H1 (cell line): ENCODE data around the gene COL4A2. TPM values are rescaled to one million over a fixed set of nuclear protein-coding genes. Genes with fewer than 3 reads are reported as not detected.

Experiments
- CTCF ChIA-PET: fragments of 300-600 bp; sonication (Branson Sonifier 250); formaldehyde crosslinking; loops from one replicate; lab custom pipeline; 2021; ENCODE audit not compliant: partially characterized antibody; lab: Charles Lee
- POLR2A ChIA-PET: fragments of 300-600 bp; sonication (Branson Sonifier 250); formaldehyde crosslinking; loops from one replicate; lab custom pipeline; 2021; ENCODE audit warnings: inconsistent platforms; ENCODE audit not compliant: partially characterized antibody; lab: Charles Lee
- DNase-seq, 2 experiments: peaks; one replicate each; pipeline versions ENCODE4 v3.0.0 to v3.0.0-alpha.2; 2010 to 2022; ENCODE audit warnings: low spot score in 2 of 2, low read depth in 1 of 2, mixed read lengths in 1 of 2
- FAIRE-seq: peaks from 2 replicates; lab custom pipeline; 2011; peaks lifted over from hg19 to GRCh38; lab: Jason Lieb, UNC
- H2AFZ ChIP-seq: 2 replicates; pipeline ENCODE4 v1.8.1; 2012; ENCODE audit warnings: low read length, inconsistent platforms
- H2AK5ac ChIP-seq: 2 replicates; pipeline ENCODE4 v1.6.1; 2013; ENCODE audit warnings: low read depth, low read length
- H2BK120ac ChIP-seq: replicated peaks from 2 replicates; pipeline ENCODE3; 2013; ENCODE audit warnings: low read depth, low read length, inconsistent platforms
- H2BK12ac ChIP-seq: 2 replicates; pipeline ENCODE4 v1.6.1; 2013; ENCODE audit warnings: low read depth, low read length
- H2BK15ac ChIP-seq: 2 replicates; pipeline ENCODE4 v1.6.1; 2013; ENCODE audit warnings: low read length
- H2BK20ac ChIP-seq: 2 replicates; pipeline ENCODE4 v1.6.1; 2013; ENCODE audit warnings: low read length
- H2BK5ac ChIP-seq: 2 replicates; pipeline ENCODE4 v1.6.1; 2013; ENCODE audit warnings: low read depth, low read length
- H3K14ac ChIP-seq: 2 replicates; pipeline ENCODE4 v1.6.1; 2013; ENCODE audit warnings: inconsistent platforms; ENCODE audit not compliant: insufficient read length
- H3K18ac ChIP-seq: 2 replicates; pipeline ENCODE4 v1.6.1; 2013; ENCODE audit warnings: low read length; ENCODE audit errors: extremely low read depth
- H3K23ac ChIP-seq: 2 replicates; pipeline ENCODE4 v1.6.1; 2013; ENCODE audit warnings: inconsistent platforms; ENCODE audit not compliant: insufficient read length
- H3K23me2 ChIP-seq: 2 replicates; pipeline ENCODE4 v1.6.1; 2013; ENCODE audit warnings: low read depth, low read length
- H3K27ac ChIP-seq: 2 replicates; pipeline ENCODE4 v1.6.1; 2011; ENCODE audit warnings: low read depth, low read length, inconsistent platforms
- H3K27me3 ChIP-seq, 4 experiments: replicated peaks in 1 of 4; 1 replicate in 1 of 4; 2 replicates in 3 of 4; pipeline versions ENCODE4 v1.6.1 to v1.8.1; 2011 to 2013; ENCODE audit warnings: low read length in 3 of 4, mild to moderate bottlenecking in 3 of 4, inconsistent platforms in 2 of 4, mixed read lengths in 2 of 4, moderate library complexity in 1 of 4; ENCODE audit not compliant: control insufficient read depth in 3 of 4, insufficient read depth in 3 of 4; ENCODE audit errors: extremely low read depth in 1 of 4
- H3K36me3 ChIP-seq, 4 experiments: 2 replicates each; pipeline versions ENCODE4 v1.6.1 to v1.8.1; 2011 to 2013; ENCODE audit warnings: mild to moderate bottlenecking in 4 of 4, low read length in 3 of 4, moderate library complexity in 2 of 4, control low read depth in 1 of 4, inconsistent platforms in 1 of 4; ENCODE audit not compliant: insufficient read depth in 4 of 4, control insufficient read depth in 2 of 4
- H3K4ac ChIP-seq: replicated peaks from 2 replicates; pipeline ENCODE3; 2013; ENCODE audit warnings: low read length, low read depth, mixed read lengths, inconsistent platforms; ENCODE audit not compliant: insufficient read length
- H3K4me1 ChIP-seq, 4 experiments: replicated peaks in 1 of 4; 1 replicate in 1 of 4; 2 replicates in 3 of 4; pipeline versions ENCODE4 v1.6.1 to v1.8.1; 2011 to 2013; ENCODE audit warnings: low read length in 3 of 4, inconsistent platforms in 2 of 4, mixed read lengths in 1 of 4; ENCODE audit not compliant: insufficient read depth in 4 of 4, control insufficient read depth in 3 of 4
- H3K4me2 ChIP-seq, 2 experiments: 2 replicates each; pipeline versions ENCODE4 v1.6.1 to v1.8.1; 2011 to 2013; ENCODE audit warnings: low read depth in 2 of 2, low read length in 2 of 2, control low read depth in 1 of 2, inconsistent platforms in 1 of 2, mild to moderate bottlenecking in 1 of 2; ENCODE audit not compliant: insufficient read depth in 1 of 2
- H3K4me3 ChIP-seq, 4 experiments: fragments of 200-600, 300-600 bp in 1 of 4; sonication (generic), shearing (Covaris generic), sonication (Bioruptor Twin) in 1 of 4; 2 replicates each; pipeline versions ENCODE4 v1.5.1 to v1.8.1; 2011 to 2016; ENCODE audit warnings: low read length in 4 of 4, low read depth in 3 of 4, control low read depth in 2 of 4, inconsistent platforms in 2 of 4, mild to moderate bottlenecking in 2 of 4, mixed read lengths in 1 of 4, moderate library complexity in 1 of 4; ENCODE audit not compliant: insufficient read depth in 2 of 4; ENCODE audit errors: extremely low read depth in 1 of 4
- H3K56ac ChIP-seq: replicated peaks from 2 replicates; pipeline ENCODE3; 2013; ENCODE audit warnings: low read depth, mild to moderate bottlenecking, mixed read lengths, low read length, inconsistent platforms; ENCODE audit not compliant: insufficient read length
- H3K79me1 ChIP-seq: 2 replicates; pipeline ENCODE4 v1.6.1; 2013; ENCODE audit warnings: low read depth, low read length, control low read depth
- H3K79me2 ChIP-seq, 2 experiments: 2 replicates each; pipeline versions ENCODE4 v1.6.1 to v1.8.1; 2012 to 2013; ENCODE audit warnings: low read length in 2 of 2, mild to moderate bottlenecking in 2 of 2, inconsistent platforms in 1 of 2; ENCODE audit not compliant: insufficient read depth in 2 of 2, control insufficient read depth in 1 of 2
- H3K9ac ChIP-seq, 4 experiments: replicated peaks in 1 of 4; 1 replicate in 1 of 4; 2 replicates in 3 of 4; pipeline versions ENCODE4 v1.6.1 to v1.8.1; 2011 to 2013; ENCODE audit warnings: low read depth in 3 of 4, low read length in 3 of 4, control low read depth in 2 of 4, mild to moderate bottlenecking in 2 of 4, moderate library complexity in 2 of 4, inconsistent platforms in 1 of 4; ENCODE audit errors: extremely low read depth in 1 of 4
- H3K9me3 ChIP-seq, 2 experiments: 2 replicates each; pipeline versions ENCODE4 v1.6.1 to v1.8.1; 2012 to 2013; ENCODE audit warnings: mild to moderate bottlenecking in 2 of 2, moderate library complexity in 2 of 2, control low read depth in 1 of 2, inconsistent platforms in 1 of 2, low read depth in 1 of 2, low read length in 1 of 2, mixed read lengths in 1 of 2; ENCODE audit not compliant: insufficient read depth in 2 of 2
- H4K20me1 ChIP-seq, 2 experiments: replicated peaks in 1 of 2; 2 replicates each; pipeline versions ENCODE3 to v1.8.1; 2011 to 2013; ENCODE audit warnings: inconsistent platforms in 2 of 2, low read length in 2 of 2, mild to moderate bottlenecking in 1 of 2; ENCODE audit not compliant: insufficient read depth in 2 of 2, control insufficient read depth in 1 of 2
- H4K5ac ChIP-seq: 2 replicates; pipeline ENCODE4 v1.6.1; 2013; ENCODE audit warnings: low read length, low read depth, mixed read lengths, inconsistent platforms; ENCODE audit not compliant: insufficient read length
- H4K8ac ChIP-seq: 2 replicates; pipeline ENCODE4 v1.8.0; 2013; ENCODE audit warnings: mild to moderate bottlenecking, moderate library complexity, low read length, inconsistent platforms; ENCODE audit not compliant: insufficient read depth; ENCODE audit errors: extremely low read depth
- H4K91ac ChIP-seq: replicated peaks from 2 replicates; pipeline ENCODE3; 2013; ENCODE audit warnings: low read length, mixed read lengths, inconsistent platforms; ENCODE audit not compliant: insufficient read length
- ATF3 ChIP-seq: IDR thresholded peaks from 2 replicates; pipeline ENCODE4 v1.6.1; 2011; ENCODE audit warnings: low read depth, mild to moderate bottlenecking, low read length; ENCODE audit not compliant: insufficient read depth
- BACH1 ChIP-seq: IDR thresholded peaks from 2 replicates; pipeline ENCODE4 v1.6.1; 2012; ENCODE audit warnings: low read length, improper control_type of control experiment
- CTCF ChIP-seq, 3 experiments: IDR thresholded peaks; 1 replicate in 2 of 3; 2 replicates in 1 of 3; pipeline versions ENCODE4 v1.5.1 to v1.6.1; 2011; ENCODE audit warnings: low read length in 3 of 3, mild to moderate bottlenecking in 3 of 3, inconsistent platforms in 2 of 3, low read depth in 1 of 3, moderate library complexity in 1 of 3; ENCODE audit not compliant: insufficient read depth in 1 of 3; ENCODE audit errors: control extremely low read depth in 1 of 3
- GABPA ChIP-seq: IDR thresholded peaks from 2 replicates; pipeline ENCODE4 v1.6.1; 2011; ENCODE audit warnings: mild to moderate bottlenecking, low read length, moderate library complexity, borderline replicate concordance; ENCODE audit not compliant: insufficient read depth
- MAFK ChIP-seq: IDR thresholded peaks from 2 replicates; pipeline ENCODE4 v1.6.1; 2012; ENCODE audit warnings: low read depth, mild to moderate bottlenecking, improper control_type of control experiment, low read length
- MAX ChIP-seq: IDR thresholded peaks from 2 replicates; pipeline ENCODE4 v1.6.1; 2012; ENCODE audit warnings: inconsistent platforms
- PHF8 ChIP-seq: fragments of 200-600 bp; sonication (generic); conservative IDR thresholded peaks from 2 replicates; pipeline ENCODE4 v1.7.1; 2012; ENCODE audit warnings: low read depth, mild to moderate bottlenecking, inconsistent platforms, low read length, moderate library complexity
- SIX5 ChIP-seq: IDR thresholded peaks from 2 replicates; pipeline ENCODE4 v1.6.1; 2011; ENCODE audit warnings: mild to moderate bottlenecking, low read depth, low read length
- SP2 ChIP-seq: IDR thresholded peaks from 2 replicates; pipeline ENCODE4 v1.6.1; 2012; ENCODE audit warnings: mild to moderate bottlenecking, low read length, inconsistent platforms
- TBP ChIP-seq: IDR thresholded peaks from 2 replicates; pipeline ENCODE4 v1.6.1; 2011; ENCODE audit warnings: low read depth, low read length, improper control_type of control experiment
- WGBS, 2 experiments: shearing (Covaris generic) in 1 of 2; methylation state at CpG; one replicate each; pipeline versions ENCODE4 v1.1.6 to v1.1.7; 2013 to 2015; ENCODE audit warnings: low lambda C conversion rate in 2 of 2, mixed read lengths in 2 of 2, inconsistent platforms in 1 of 2, low coverage in 1 of 2, missing lambda C conversion rate in 1 of 2; ENCODE audit not compliant: insufficient replicate concordance in 2 of 2, insufficient coverage in 1 of 2, insufficient read length in 1 of 2; ENCODE audit errors: extremely low coverage in 1 of 2, missing lambda C conversion rate in 1 of 2; 5-methylcytosine and 5-hydroxymethylcytosine counted together
- polyA plus RNA-seq, 7 experiments: library from polyadenylated mRNA; depleted of rRNA in 3 of 7; stranded (reverse) in 5 of 7; unstranded in 2 of 7; fragments of >200 nt in 5 of 7; fragments of 200-250 nt in 2 of 7; gene quantifications; 1 replicate in 5 of 7; 2 replicates in 1 of 7; 4 replicates in 1 of 7; pipeline versions ENCODE4 v1.2.1 to v1.2.3, GENCODE V29; 2011 to 2013; ENCODE audit warnings: missing spikeins in 2 of 7, mixed read lengths in 2 of 7
- total RNA-seq: library from RNA; stranded (reverse); fragmentation: NEBNext Ultra II Directional; extraction: Animal tissue kit (Norgen Biotek cat#: 25700); gene quantifications from 2 replicates; pipeline ENCODE4 v1.2.1, GENCODE V29; 2021

COL4A2 gene
- total and polyA plus RNA-seq, 2 of the 8 experiments (the other 6 are each of a cell fraction or from before 2014, with no cell fraction given), result 80.4 to 87.3 TPM

- POLR2A ChIA-PET, result interaction anchor here (0.8 to 1.1 kb wide), 2 partner anchors 15 to 42 kb away, joined by 3 to 4 read pairs; no protein-coding TSS in a partner anchor
- TF ChIP-seq SIX5 (no peak), GABPA (no peak), MAX (peak; percentile 31; the same call in 1 of the 2 replicates), BACH1 (peak; percentile 81), SP2 (no peak), ATF3 (no peak), MAFK (no peak), CTCF (IDR thresholded peaks at IDR 0.05; ENCODE audit: control extremely low read depth in 1 of 3, insufficient read depth in 1 of 3, low read depth in 1 of 3, low read length in 3 of 3) (no peak), TBP (no peak), PHF8 (no peak)
Measured at GRCh38 chr13:110266983-110267382, 40.1 kb upstream of the COL4A2 start.

More at GRCh38 chr13:110266983-110267382, 40.1 kb upstream of the COL4A2 start:
- CTCF ChIA-PET, result interaction anchor here (0.6 to 3.1 kb wide), 13 partner anchors 7 to 145 kb away, joined by 3 to 18 read pairs (median 3); partner anchors contain the start of genes COL4A1 and COL4A2
- Histone ChIP-seq H2BK120ac (no peak overlapping the region), H3K23ac (no peak overlapping the region), H2AK5ac (no peak overlapping the region), H3K23me2 (no peaks in the 10 kb centered on the region), H4K91ac (no peak overlapping the region), H2BK5ac (no peak overlapping the region), H4K8ac (no peak overlapping the region), H2BK15ac (no peak overlapping the region), H3K36me3 (no peaks in the 10 kb centered on the region), H3K79me2 (peaks cover 0 to 10% of the 10 kb centered on the region in 2 experiments; a peak in 2 of 4 replicates), H2AFZ (no peak overlapping the region), H3K27ac (no peak overlapping the region), H2BK12ac (no peak overlapping the region; the same call in 1 of the 2 replicates), H2BK20ac (no peak overlapping the region), H3K9ac (no peak overlapping the region), H3K18ac (no peak overlapping the region), H3K27me3 (no peaks in the 10 kb centered on the region; a peak in 1 of 7 replicates), H4K5ac (no peak overlapping the region), H3K14ac (no peak overlapping the region), H3K4me2 (peak overlapping the region; percentile 12 to 42; a peak in 3 of 4 replicates), H3K56ac (no peak overlapping the region), H3K9me3 (no peaks in the 10 kb centered on the region), H3K4me3 (peak overlapping the region in 1 of 4 experiments; percentile 2; a peak in 1 of 8 replicates), H3K4ac (no peak overlapping the region), H3K4me1 (peaks cover 11 to 31% (median 16%) of the 10 kb centered on the region in 4 experiments), H3K79me1 (peaks cover 10% of the 10 kb centered on the region), H4K20me1 (no peaks in the 10 kb centered on the region)
- FAIRE-seq, result peak; percentile 87
- peak in 1 of 2 experiments; percentile 67 for DNase-seq
- 18% methylated on average over 10 of the region's 10 CpGs; no CpG with 5 or more reads in 1 of the 2 experiments for WGBS, 2 experiments
